AG10803 (cell line): ENCODE measurements around the gene SSTR4.
"Not testable (repeated sequence)": the region's sequence is repeated elsewhere in the genome, so short reads cannot be mapped to it uniquely, and the experiment has no call there.

Source experiments
- DNase-seq: peaks from one replicate; pipeline ENCODE4 v3.0.0; 2010; ENCODE audit warnings: low read depth
- H3K4me3 ChIP-seq: 2 replicates; pipeline ENCODE4 v1.5.1; 2011; ENCODE audit warnings: mild to moderate bottlenecking, low read length, control low read depth
- TF ChIP-seq, protein P1 (sequence below): conservative IDR thresholded peaks from 2 replicates; pipeline ENCODE4 v1.5.1; 2011; ENCODE audit warnings: mild to moderate bottlenecking, low read length, control low read depth, inconsistent platforms

SSTR4 gene

GRCh38 chr20:23023621-23024177, 11.4 kb upstream of the SSTR4 start:
- DNase-seq: no peak
- H3K4me3 ChIP-seq: no peak overlapping the region
- TF ChIP-seq, protein P1, sequence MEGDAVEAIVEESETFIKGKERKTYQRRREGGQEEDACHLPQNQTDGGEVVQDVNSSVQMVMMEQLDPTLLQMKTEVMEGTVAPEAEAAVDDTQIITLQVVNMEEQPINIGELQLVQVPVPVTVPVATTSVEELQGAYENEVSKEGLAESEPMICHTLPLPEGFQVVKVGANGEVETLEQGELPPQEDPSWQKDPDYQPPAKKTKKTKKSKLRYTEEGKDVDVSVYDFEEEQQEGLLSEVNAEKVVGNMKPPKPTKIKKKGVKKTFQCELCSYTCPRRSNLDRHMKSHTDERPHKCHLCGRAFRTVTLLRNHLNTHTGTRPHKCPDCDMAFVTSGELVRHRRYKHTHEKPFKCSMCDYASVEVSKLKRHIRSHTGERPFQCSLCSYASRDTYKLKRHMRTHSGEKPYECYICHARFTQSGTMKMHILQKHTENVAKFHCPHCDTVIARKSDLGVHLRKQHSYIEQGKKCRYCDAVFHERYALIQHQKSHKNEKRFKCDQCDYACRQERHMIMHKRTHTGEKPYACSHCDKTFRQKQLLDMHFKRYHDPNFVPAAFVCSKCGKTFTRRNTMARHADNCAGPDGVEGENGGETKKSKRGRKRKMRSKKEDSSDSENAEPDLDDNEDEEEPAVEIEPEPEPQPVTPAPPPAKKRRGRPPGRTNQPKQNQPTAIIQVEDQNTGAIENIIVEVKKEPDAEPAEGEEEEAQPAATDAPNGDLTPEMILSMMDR: no peak

DNA sequence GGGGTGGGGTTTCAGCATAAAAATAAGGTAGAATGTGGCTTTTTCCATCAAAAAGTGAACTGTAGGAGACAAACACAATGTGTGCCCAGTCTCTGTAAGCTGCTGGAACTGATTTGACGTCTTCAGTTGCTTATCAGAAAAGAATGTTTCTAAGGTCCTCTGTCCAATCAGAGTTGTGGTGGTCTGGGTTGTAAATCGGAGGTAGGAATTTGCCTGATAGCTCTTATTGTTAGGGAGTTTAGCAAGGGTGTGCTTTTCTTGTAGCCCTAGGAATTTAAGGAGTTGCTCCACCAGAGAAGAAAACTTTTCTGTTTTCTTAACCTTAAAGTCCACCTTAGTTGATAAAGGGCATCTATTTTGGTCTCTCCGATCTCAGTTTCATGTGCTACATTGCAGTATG, 10.4 kb upstream of the SSTR4 start:
- TF ChIP-seq, protein P1: no peak
- no peak overlapping the region for H3K4me3 ChIP-seq
- DNase-seq: no peak

GRCh38 chr20:23025503-23025902, 9.6 kb upstream of the SSTR4 start:
- DNase-seq, H3K4me3 ChIP-seq: not testable (repeated sequence)

DNA sequence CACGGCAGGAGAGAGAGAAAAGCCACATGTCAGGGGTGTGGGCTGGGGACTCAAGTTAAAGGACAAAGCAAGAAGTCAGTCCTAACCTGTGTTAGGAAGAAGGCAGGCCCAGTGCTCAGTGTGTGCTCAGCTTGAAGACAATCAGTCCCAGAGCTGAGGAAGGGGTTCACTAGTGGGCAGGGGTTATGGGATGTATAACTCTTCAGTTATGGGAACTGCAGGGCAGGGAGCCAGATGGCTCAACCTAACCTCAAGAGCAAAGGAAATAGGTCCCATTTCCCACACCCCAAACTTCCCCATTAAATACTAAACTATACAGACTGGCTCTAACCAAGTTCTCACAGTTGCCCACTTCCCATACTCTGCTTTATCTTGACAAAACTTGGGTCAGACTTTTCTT, 7.4 kb upstream of the SSTR4 start:
- no peak overlapping the region for H3K4me3 ChIP-seq
- TF ChIP-seq, protein P1: no peak
- no peak for DNase-seq

DNA sequence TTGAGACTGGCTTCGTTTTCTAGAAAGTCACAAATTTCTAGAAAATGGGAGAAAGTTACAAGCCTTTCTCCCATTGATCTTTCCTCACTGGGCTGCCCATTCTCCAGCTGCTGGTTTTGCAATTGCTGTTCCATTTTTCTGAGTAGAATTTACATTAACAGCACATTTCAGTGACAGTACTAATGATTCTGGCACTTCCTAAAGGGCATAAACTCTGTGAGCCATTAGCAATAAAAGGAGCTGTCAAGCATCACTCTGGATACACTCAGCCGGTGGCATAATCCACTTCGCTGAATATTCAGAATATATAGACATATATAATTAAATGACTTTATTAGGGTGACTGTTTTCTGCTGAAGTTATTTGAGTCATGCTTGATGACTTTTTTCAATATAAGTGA, 6.7 kb upstream of the SSTR4 start:
- no peak for DNase-seq
- H3K4me3 ChIP-seq: no peak overlapping the region
- TF ChIP-seq, protein P1: no peak

- no peak for DNase-seq
- TF ChIP-seq, protein P1: no peak
- no peak overlapping the region for H3K4me3 ChIP-seq
Observed at GRCh38 chr20:23029324-23029723, 5.8 kb upstream of the SSTR4 start.

GRCh38 chr20:23031346-23031745, 3.8 kb upstream of the SSTR4 start:
- DNase-seq: no peak
- TF ChIP-seq, protein P1: no peak
- no peak overlapping the region for H3K4me3 ChIP-seq
